Uterus (tissue), 4 donors: ENCODE measurements around the gene CEP164. TPM values are rescaled to one million over a fixed set of nuclear protein-coding genes. Genes with fewer than 3 reads are reported as not detected.

Experiments
- DNase-seq, 2 donors: peaks; one replicate each; pipeline ENCODE4 v3.0.0-alpha.2; 2019 to 2020
- H3K27ac ChIP-seq, 2 donors: fragments of 200-600 bp; sonication (generic); 1 replicate in 1 of 2; 2 replicates in 1 of 2; pipeline ENCODE4 v1.5.1; 2016 to 2018
- H3K27me3 ChIP-seq, 2 donors: fragments of 200-600 bp; sonication (generic); one replicate each; pipeline ENCODE4 v1.5.1; 2018 to 2019; ENCODE audit warnings: control low read depth in 1 of 2
- H3K36me3 ChIP-seq, 2 donors: fragments of 200-600 bp; sonication (generic); one replicate each; pipeline ENCODE4 v1.5.1; 2019; ENCODE audit warnings: control low read depth in 1 of 2
- H3K4me1 ChIP-seq, 2 donors: fragments of 200-600 bp; sonication (generic); one replicate each; pipeline ENCODE4 v1.5.1; 2018 to 2019; ENCODE audit warnings: control low read depth in 1 of 2
- H3K4me3 ChIP-seq, 2 donors: fragments of 200-600 bp; sonication (generic); 1 replicate in 1 of 2; 2 replicates in 1 of 2; pipeline ENCODE4 v1.5.1; 2018 to 2019; ENCODE audit warnings: mild to moderate bottlenecking in 1 of 2
- H3K9me3 ChIP-seq, 2 donors: fragments of 200-600 bp; sonication (generic); one replicate each; pipeline ENCODE4 v1.5.1; 2019; ENCODE audit warnings: control low read depth in 1 of 2
- CTCF ChIP-seq, 4 experiments: fragments of 200-600 bp in 2 of 4; fragments of 450-650 bp in 2 of 4; sonication (generic) in 2 of 4; IDR thresholded peaks; one replicate each; pipeline ENCODE4 v1.5.1; 2016 to 2019; ENCODE audit warnings: antibody characterized with exemption in 4 of 4, mild to moderate bottlenecking in 2 of 4, moderate library complexity in 1 of 4
- POLR2A ChIP-seq, 2 donors: fragments of 450-650 bp; IDR thresholded peaks; one replicate each; pipeline ENCODE4 v1.6.1; 2016; ENCODE audit warnings: antibody characterized with exemption in 2 of 2, mild to moderate bottlenecking in 1 of 2, moderate library complexity in 1 of 2
- intact Hi-C: fragments of 100-400 bp; cut with DNase I; formaldehyde crosslinking; loops from one replicate; pipeline ENCODE4 v1.15.1; 2023; ENCODE audit warnings: low total_unique reads
- total RNA-seq, 4 donors: library from RNA; depleted of rRNA in 3 of 4; stranded (reverse); fragments of >200 nt in 3 of 4; gene quantifications; one replicate each; pipeline versions ENCODE4 v1.1.0 to v1.2.4, GENCODE V29; 2014 to 2023
- donor health status: DM: yes; HTN: yes; CAD: no.

CEP164 gene
- total RNA-seq, 4 donors from 2014 or later, result 16.4 to 64.2 (median 46.1) TPM

GRCh38 chr11:117356126-117356890, 28.7 kb downstream of the CEP164 start:
- Histone ChIP-seq H3K27ac (no peak overlapping the region), H3K9me3 (no peaks in the 10 kb centered on the region), H3K4me3 (no peak overlapping the region), H3K27me3 (no peaks in the 10 kb centered on the region), H3K4me1 (no peaks in the 10 kb centered on the region), H3K36me3 (no peaks in the 10 kb centered on the region)
- TF ChIP-seq POLR2A (IDR thresholded peaks at IDR 0.05) (no peak), CTCF (IDR thresholded peaks at IDR 0.05) (no peak)
- DNase-seq, result no peak
- intact Hi-C loops, result no loop called here

- intact Hi-C loops, result no loop called here
- no peak overlapping the region for H3K4me3 ChIP-seq
- H3K27me3 ChIP-seq, result no peaks in the 10 kb centered on the region
- no peak overlapping the region for H3K27ac ChIP-seq
- no peaks in the 10 kb centered on the region for H3K9me3 ChIP-seq
- no peak for DNase-seq
- no peaks in the 10 kb centered on the region for H3K4me1 ChIP-seq
- TF ChIP-seq CTCF (IDR thresholded peaks at IDR 0.05), result no peak
- no peak for TF ChIP-seq POLR2A (IDR thresholded peaks at IDR 0.05)
- no peaks in the 10 kb centered on the region for H3K36me3 ChIP-seq
Measured at GRCh38 chr11:117361432-117361831, 33.8 kb downstream of the CEP164 start.

GRCh38 chr11:117366248-117366647, 38.6 kb downstream of the CEP164 start:
- intact Hi-C loops, result no loop called here
- Histone ChIP-seq H3K4me1 (no peaks in the 10 kb centered on the region), H3K36me3 (no peaks in the 10 kb centered on the region), H3K27ac (no peak overlapping the region), H3K9me3 (no peaks in the 10 kb centered on the region), H3K27me3 (no peaks in the 10 kb centered on the region), H3K4me3 (no peak overlapping the region)
- no peak for DNase-seq
- TF ChIP-seq POLR2A (IDR thresholded peaks at IDR 0.05) (no peak), CTCF (IDR thresholded peaks at IDR 0.05) (no peak)

GRCh38 chr11:117366875-117367274, 39.2 kb downstream of the CEP164 start:
- DNase-seq, result no peak
- H3K4me3 ChIP-seq, result no peak overlapping the region
- intact Hi-C loops, result no loop called here
- H3K27ac ChIP-seq, result no peak overlapping the region
- H3K4me1 ChIP-seq, result no peaks in the 10 kb centered on the region
- no peak for TF ChIP-seq POLR2A (IDR thresholded peaks at IDR 0.05)
- no peak for TF ChIP-seq CTCF (IDR thresholded peaks at IDR 0.05)
- H3K27me3 ChIP-seq, result no peaks in the 10 kb centered on the region
- H3K9me3 ChIP-seq, result no peaks in the 10 kb centered on the region
- H3K36me3 ChIP-seq, result no peaks in the 10 kb centered on the region

GRCh38 chr11:117369534-117369933, 41.9 kb downstream of the CEP164 start:
- Histone ChIP-seq H3K9me3 (no peaks in the 10 kb centered on the region), H3K27ac (no peak overlapping the region), H3K36me3 (no peaks in the 10 kb centered on the region), H3K4me3 (no peak overlapping the region), H3K27me3 (no peaks in the 10 kb centered on the region), H3K4me1 (no peaks in the 10 kb centered on the region)
- intact Hi-C loops, result no loop called here
- DNase-seq, result no peak
- TF ChIP-seq POLR2A (IDR thresholded peaks at IDR 0.05) (no peak), CTCF (IDR thresholded peaks at IDR 0.05) (no peak)
